GM21825 (cell line): ENCODE data around the gene STARD5.
"Not testable (repeated sequence)": the region's sequence is repeated elsewhere in the genome, so short reads cannot be mapped to it uniquely, and the experiment has no call there.

Experiments used
- ATAC-seq: cut with Tn5 transposase; IDR thresholded peaks from one replicate; pipeline ENCODE4 v1.9.1; 2021; ENCODE audit warnings: mild to moderate bottlenecking, moderate library complexity; ENCODE audit not compliant: unreplicated experiment

Gene STARD5

GRCh38 chr15:81323944-81324881, at the start of gene STARD5:
Gene STARD5, minus strand, starts transcription at chr15:81324141. Its CDS starts 42 bp downstream, at chr15:81324099.
- peak; percentile 100 for ATAC-seq

GRCh38 chr15:81373176-81373575, 49.2 kb upstream of the STARD5 start:
- ATAC-seq: no peak

GRCh38 chr15:81372575-81372974, 48.6 kb upstream of the STARD5 start:
- no peak for ATAC-seq

- no peak for ATAC-seq
Measured at GRCh38 chr15:81363718-81364500, 40.0 kb upstream of the STARD5 start.

GRCh38 chr15:81363276-81363675, 39.3 kb upstream of the STARD5 start:
- no peak for ATAC-seq

GRCh38 chr15:81362790-81363189, 38.8 kb upstream of the STARD5 start:
- ATAC-seq: no peak

GRCh38 chr15:81361891-81362290, 38.0 kb upstream of the STARD5 start:
- no peak for ATAC-seq

GRCh38 chr15:81360491-81360890, 36.5 kb upstream of the STARD5 start:
- no peak for ATAC-seq

- no peak for ATAC-seq
Measured at GRCh38 chr15:81358248-81358647, 34.3 kb upstream of the STARD5 start.

- no peak for ATAC-seq
Measured at GRCh38 chr15:81357180-81357686, 33.3 kb upstream of the STARD5 start.

GRCh38 chr15:81356252-81356651, 32.3 kb upstream of the STARD5 start:
- ATAC-seq: no peak

- ATAC-seq: no peak
Measured at GRCh38 chr15:81351651-81352050, 27.7 kb upstream of the STARD5 start.

GRCh38 chr15:81349271-81349670, 25.3 kb upstream of the STARD5 start:
- no peak for ATAC-seq

- not testable (repeated sequence) for ATAC-seq
Measured at GRCh38 chr15:81348691-81349090, 24.8 kb upstream of the STARD5 start.

- ATAC-seq: no peak
Measured at GRCh38 chr15:81347910-81348309, 24.0 kb upstream of the STARD5 start.

- ATAC-seq: no peak
Measured at GRCh38 chr15:81346611-81347010, 22.7 kb upstream of the STARD5 start.

GRCh38 chr15:81343371-81343770, 19.4 kb upstream of the STARD5 start:
- no peak for ATAC-seq

GRCh38 chr15:81341351-81341750, 17.4 kb upstream of the STARD5 start:
- ATAC-seq: no peak

- ATAC-seq: no peak
Measured at GRCh38 chr15:81339851-81340250, 15.9 kb upstream of the STARD5 start.

GRCh38 chr15:81339321-81339720, 15.4 kb upstream of the STARD5 start:
- ATAC-seq: no peak

GRCh38 chr15:81338170-81339007, 14.4 kb upstream of the STARD5 start:
- ATAC-seq: no peak
